ENCODE results near the gene BTN2A1.
"Not testable (repeated sequence)": the region's sequence is repeated elsewhere in the genome, so short reads cannot be mapped to it uniquely, and the experiment has no call there.

BTN2A1 gene

DNA sequence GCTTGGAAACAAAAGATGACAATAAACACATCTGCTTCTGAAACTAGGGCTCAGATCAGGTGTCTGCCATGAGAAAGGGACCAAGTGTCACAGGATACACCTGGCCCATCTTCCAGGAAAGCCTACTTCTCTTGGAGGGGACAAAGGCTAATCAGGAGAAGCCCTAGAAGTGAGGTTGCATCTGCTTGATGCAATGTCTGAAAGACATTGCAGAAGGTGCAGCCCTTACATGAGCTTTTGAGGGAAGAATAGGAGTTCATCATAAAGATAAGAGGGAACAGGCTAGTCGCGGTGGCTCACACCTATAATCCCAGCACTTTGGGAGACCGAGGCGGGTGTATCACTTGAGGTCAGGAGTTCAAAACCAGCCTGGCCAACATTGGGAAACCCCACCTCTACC is 39.9 kb downstream of the BTN2A1 start:
- DNase-seq = no peak

DNA sequence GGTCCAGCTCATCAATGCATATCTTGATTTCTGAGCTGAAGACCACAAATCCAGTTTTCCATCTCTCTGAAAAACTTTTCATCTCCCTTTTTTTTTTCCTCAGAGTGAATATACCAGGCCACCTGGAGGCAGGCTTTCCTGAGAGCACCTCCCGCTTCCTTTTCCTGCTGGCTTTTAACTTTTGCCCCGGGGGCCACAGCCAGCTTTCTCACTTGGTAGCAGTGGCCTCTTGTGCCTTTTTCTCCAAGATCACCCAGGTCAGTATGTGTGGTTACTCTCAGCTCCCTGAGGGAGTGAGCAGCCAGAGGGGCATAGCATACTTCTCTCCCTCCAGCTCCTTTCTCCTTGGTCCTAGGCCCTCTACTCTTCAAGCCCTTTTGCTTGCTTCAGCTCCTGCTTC is 42.3 kb downstream of the BTN2A1 start, which contains the start of gene BTN1A1:
TSS of gene BTN1A1 (plus strand) at position 202 of the 400 bp plus-strand sequence. CDS start 984 bp downstream, outside the sequence.
- DNase-seq = no peak

DNA sequence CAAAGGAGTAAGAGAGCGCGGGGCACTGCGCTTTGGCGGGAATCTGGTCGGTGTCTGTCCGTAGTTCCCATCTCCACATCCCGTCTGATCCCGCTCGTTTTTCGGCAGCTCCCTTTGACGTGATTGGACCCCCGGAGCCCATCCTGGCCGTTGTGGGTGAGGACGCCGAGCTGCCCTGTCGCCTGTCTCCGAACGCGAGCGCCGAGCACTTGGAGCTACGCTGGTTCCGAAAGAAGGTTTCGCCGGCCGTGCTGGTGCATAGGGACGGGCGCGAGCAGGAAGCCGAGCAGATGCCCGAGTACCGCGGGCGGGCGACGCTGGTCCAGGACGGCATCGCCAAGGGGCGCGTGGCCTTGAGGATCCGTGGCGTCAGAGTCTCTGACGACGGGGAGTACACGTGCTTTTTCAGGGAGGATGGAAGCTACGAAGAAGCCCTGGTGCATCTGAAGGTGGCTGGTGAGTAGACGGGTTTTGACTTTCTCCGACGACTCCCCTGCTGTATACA is 43.8 kb downstream of the BTN2A1 start:
- DNase-seq = no peak

GRCh38 chr6:26502165-26502564 is 44.4 kb downstream of the BTN2A1 start:
- no peak for DNase-seq

DNA sequence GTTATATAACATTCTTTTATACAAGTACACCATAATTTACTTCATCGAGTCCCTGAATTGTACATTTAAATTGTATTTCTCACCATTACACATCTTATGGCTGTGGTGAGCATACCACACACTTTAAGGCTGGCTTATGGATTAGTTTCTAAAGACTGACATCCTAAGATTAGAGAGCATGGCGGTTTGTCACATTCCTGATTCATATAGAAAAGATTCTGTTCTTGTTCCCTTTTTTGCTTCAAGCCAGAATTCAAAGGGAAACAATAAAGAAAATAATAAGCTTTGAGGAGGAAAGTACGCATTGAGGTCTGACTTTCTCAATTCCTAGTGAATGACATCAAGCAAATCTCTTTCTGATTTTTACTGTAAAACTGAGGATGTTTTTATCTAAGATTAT is 44.9 kb downstream of the BTN2A1 start:
- DNase-seq = no peak

DNA sequence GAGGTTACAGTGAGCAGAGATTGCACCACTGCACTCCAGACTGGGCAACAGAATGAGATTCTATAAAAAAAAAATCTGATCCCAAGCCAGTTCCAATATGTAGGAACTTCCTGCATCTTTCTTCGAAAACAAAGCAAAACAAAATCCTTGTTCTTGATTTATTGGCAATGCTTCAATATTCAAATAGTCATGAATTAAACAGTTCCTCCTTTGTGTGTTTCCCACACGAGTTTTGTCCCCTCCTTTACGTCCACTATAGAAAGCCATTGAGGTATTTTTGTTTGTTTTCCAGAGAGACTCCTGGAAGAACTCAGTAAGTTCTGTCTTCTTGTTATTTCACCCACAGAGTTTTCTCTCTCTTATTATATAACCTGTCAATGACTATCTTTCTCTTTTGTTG is 49.9 kb downstream of the BTN2A1 start:
- DNase-seq = no peak

DNA sequence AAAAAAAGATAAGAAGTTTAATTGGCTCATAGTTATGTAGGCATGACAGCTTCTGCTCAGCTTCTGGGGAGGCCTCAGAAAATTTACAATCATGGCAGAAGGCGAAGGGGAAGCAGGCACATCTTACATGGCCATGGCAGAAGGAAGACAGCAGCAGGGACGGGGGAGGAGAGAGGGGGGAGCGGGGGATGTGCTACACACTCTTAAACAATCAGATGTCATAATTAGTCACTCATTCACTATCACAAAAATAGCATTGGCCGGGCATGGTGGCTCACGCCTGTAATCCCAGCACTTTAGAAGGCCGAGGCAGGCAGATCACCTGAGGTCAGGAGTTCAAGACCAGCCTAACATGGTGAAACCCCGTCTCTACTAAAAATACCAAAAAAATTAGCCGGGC is 53.3 kb downstream of the BTN2A1 start:
- DNase-seq = not testable (repeated sequence)

GRCh38 chr6:26514984-26515383 is 57.2 kb downstream of the BTN2A1 start:
- no peak for DNase-seq

- DNase-seq = no peak
Observed at GRCh38 chr6:26516481-26517427, 59.0 kb downstream of the BTN2A1 start.

Data from cortex of kidney (tissue), 1 donor.